Activated effector memory CD4-positive, alpha-beta T cell treated with Interleukin-2 at 50 U/mL for 16 hours (primary cell): Measurements from ENCODE around the gene SLC15A2.

Experiments
- DNase-seq: peaks from one replicate; pipeline ENCODE4 v3.0.0-alpha.2; 2020

The SLC15A2 gene

GRCh38 chr3:121988146-121988545, 93.9 kb downstream of the SLC15A2 start:
- DNase-seq: no peak

GRCh38 chr3:121989943-121990342, 95.7 kb downstream of the SLC15A2 start:
- DNase-seq: no peak

GRCh38 chr3:121992601-121993560, 98.7 kb downstream of the SLC15A2 start:
- DNase-seq: no peak
